ENCODE data around the gene DEGS1. TPM values are rescaled to one million over a fixed set of nuclear protein-coding genes. Genes with fewer than 3 reads are reported as not detected.

The DEGS1 gene
- polyA plus RNA-seq: 154 and 163 TPM in 2 replicates

DNA sequence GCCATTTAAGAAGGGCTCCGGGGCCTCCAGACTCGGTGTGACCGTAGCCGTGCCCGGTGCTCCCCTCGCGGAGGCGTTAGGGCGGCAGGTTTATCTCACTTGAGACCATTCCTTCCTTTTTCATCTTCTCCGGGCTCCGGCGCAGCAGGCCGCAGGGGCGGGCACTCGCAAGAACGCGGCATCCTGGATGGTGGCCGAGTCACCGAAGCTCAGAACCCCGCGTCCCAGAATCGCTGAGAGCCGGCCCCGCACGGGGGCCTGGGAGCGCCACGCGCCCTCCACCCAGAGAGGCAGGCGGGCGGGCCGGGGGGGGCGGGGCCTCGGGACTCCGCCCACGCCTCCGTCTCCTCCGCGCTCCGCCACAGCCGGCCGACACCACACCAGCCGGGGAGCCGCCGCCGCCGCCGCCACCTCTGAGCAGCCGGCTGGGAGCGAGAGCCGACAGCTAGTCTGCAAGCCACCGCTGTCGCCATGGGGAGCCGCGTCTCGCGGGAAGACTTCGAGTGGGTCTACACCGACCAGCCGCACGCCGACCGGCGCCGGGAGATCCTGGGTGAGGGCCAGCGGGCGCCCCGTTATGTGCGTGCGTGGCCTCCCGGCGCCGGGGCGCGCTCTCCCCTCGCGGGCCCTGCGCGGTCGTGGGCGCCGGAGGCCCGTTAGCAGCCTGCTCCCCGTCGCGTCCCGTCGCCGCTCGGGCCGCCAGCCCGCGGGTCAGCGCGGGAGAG lies at the start of gene DEGS1:
TSS of gene DEGS1 (plus strand) at position 375 of the 725 bp plus-strand sequence. CDS start at position 472, 97 bp downstream.

Other genes with a start within 250 kb of the DEGS1 start
- gene FBXO28, start 69.1 kb upstream of the DEGS1 start, polyA plus RNA-seq: 14.5 and 15.5 TPM in 2 replicates
- gene NVL, start 146.9 kb downstream of the DEGS1 start, polyA plus RNA-seq: 14.9 and 16.4 TPM in 2 replicates
- 159 and 169 TPM in 2 replicates for gene CNIH4, start 173.6 kb downstream of the DEGS1 start, polyA plus RNA-seq